Bronchial epithelial cell (primary cell): ENCODE measurements around the gene CEACAM5. TPM values are rescaled to one million over a fixed set of nuclear protein-coding genes. Genes with fewer than 3 reads are reported as not detected.

Source experiments
- DNase-seq: peaks from one replicate; pipeline ENCODE4 v3.0.0-alpha.2; 2010; ENCODE audit warnings: low read depth
- FAIRE-seq: peaks from 2 replicates; lab custom pipeline; 2011; peaks lifted over from hg19 to GRCh38; lab: Jason Lieb, UNC
- H3K27me3 ChIP-seq: 2 replicates; pipeline ENCODE4 v1.5.1; 2011; ENCODE audit warnings: low read length; ENCODE audit not compliant: control insufficient read depth, insufficient read depth
- H3K36me3 ChIP-seq: 2 replicates; pipeline ENCODE4 v1.5.1; 2011; ENCODE audit warnings: low read length; ENCODE audit not compliant: control insufficient read depth, insufficient read depth
- H3K4me3 ChIP-seq: 2 replicates; pipeline ENCODE4 v1.5.1; 2011; ENCODE audit warnings: mild to moderate bottlenecking, low read depth, low read length, control low read depth
- total RNA-seq: library from RNA; depleted of rRNA; stranded (reverse); fragments of >200 nt; gene quantifications from 2 replicates; pipeline ENCODE4 v1.2.1, GENCODE V29; 2014
- TF ChIP-seq, protein P1 (sequence below): IDR thresholded peaks from 2 replicates; pipeline ENCODE4 v1.5.1; 2011; ENCODE audit warnings: mild to moderate bottlenecking, moderate library complexity, low read length, control low read depth, inconsistent platforms; ENCODE audit not compliant: insufficient read depth, severe bottlenecking

Gene CEACAM5
- total RNA-seq, 1 donor from 2014 or later = 11.6 TPM

DNA sequence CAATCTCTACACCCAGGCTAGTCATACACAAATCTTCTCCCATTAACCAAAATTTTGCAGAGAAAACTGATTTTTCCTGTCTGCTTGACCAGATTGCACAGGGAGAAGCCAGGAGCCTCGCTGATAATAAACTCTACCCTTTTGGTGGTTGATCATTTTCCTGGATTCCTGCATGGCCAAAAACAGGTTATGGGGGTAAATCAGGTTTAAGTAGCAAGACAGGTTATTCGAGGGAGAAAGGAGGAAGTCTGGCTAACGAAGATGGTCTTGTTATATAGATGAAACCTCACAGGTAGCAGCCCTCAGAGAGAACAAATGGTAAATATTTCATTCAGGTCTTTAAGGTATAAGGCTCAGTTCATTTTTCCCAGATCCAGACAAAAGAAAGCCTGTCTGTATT is 30.9 kb downstream of the CEACAM5 start:
- Histone ChIP-seq H3K4me3 (no peak overlapping the region), H3K36me3 (no peaks in the 10 kb centered on the region), H3K27me3 (no peaks in the 10 kb centered on the region)
- DNase-seq (no peak), FAIRE-seq (no peak)
- TF ChIP-seq, protein P1, sequence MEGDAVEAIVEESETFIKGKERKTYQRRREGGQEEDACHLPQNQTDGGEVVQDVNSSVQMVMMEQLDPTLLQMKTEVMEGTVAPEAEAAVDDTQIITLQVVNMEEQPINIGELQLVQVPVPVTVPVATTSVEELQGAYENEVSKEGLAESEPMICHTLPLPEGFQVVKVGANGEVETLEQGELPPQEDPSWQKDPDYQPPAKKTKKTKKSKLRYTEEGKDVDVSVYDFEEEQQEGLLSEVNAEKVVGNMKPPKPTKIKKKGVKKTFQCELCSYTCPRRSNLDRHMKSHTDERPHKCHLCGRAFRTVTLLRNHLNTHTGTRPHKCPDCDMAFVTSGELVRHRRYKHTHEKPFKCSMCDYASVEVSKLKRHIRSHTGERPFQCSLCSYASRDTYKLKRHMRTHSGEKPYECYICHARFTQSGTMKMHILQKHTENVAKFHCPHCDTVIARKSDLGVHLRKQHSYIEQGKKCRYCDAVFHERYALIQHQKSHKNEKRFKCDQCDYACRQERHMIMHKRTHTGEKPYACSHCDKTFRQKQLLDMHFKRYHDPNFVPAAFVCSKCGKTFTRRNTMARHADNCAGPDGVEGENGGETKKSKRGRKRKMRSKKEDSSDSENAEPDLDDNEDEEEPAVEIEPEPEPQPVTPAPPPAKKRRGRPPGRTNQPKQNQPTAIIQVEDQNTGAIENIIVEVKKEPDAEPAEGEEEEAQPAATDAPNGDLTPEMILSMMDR = no peak

- FAIRE-seq (peak; percentile 23), DNase-seq (no peak)
- no peaks in the 10 kb centered on the region for H3K36me3 ChIP-seq
- no peaks in the 10 kb centered on the region for H3K27me3 ChIP-seq
- H3K4me3 ChIP-seq = no peak overlapping the region
- TF ChIP-seq, protein P1 = no peak
Observed at GRCh38 chr19:41740415-41741243, 32.2 kb downstream of the CEACAM5 start.

DNA sequence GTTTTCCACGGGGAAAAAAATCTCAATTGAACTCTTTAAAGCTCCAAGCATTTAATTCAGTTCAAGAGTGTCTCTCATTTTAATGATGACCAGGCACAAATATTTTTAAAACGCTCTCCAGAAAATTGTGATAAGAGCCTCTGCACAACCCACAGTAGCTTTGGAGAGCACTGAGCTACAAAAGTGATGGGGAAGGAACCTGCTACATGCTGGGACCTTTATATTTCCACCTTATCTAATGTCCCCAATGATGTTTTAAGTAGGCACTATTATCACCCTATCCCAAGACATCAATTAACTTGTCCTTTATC is 32.8 kb downstream of the CEACAM5 start:
- Histone ChIP-seq H3K36me3 (no peaks in the 10 kb centered on the region), H3K4me3 (no peak overlapping the region), H3K27me3 (no peaks in the 10 kb centered on the region)
- TF ChIP-seq, protein P1 = no peak
- FAIRE-seq (no peak), DNase-seq (no peak)

DNA sequence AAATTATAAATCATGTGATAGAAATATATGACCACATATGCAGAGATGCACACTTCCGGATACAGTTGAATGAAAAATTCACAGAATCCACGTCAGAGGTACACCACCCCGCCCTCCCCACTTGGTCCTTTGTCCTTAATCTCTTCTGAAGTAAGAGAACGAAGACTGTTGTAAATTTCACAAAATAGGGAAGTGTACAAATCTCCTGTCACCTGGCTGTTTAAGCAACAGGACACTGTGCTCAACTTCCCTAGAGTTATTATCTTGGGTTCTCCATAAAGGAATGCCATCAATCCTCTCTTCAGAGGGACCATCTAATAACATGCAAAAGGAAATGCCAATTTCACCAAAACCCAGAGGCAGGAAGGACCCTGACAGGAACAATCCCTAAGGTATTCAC is 36.4 kb downstream of the CEACAM5 start:
- no peak for DNase-seq
- FAIRE-seq = no peak
- Histone ChIP-seq H3K4me3 (no peak overlapping the region), H3K27me3 (peaks cover 9% of the 10 kb centered on the region), H3K36me3 (no peaks in the 10 kb centered on the region)
- TF ChIP-seq, protein P1 = no peak

- FAIRE-seq = no peak
- Histone ChIP-seq H3K4me3 (no peak overlapping the region), H3K36me3 (no peaks in the 10 kb centered on the region), H3K27me3 (peaks cover 9% of the 10 kb centered on the region)
- DNase-seq = no peak
- TF ChIP-seq, protein P1 = no peak
Observed at GRCh38 chr19:41745756-41746155, 37.3 kb downstream of the CEACAM5 start.

GRCh38 chr19:41746593-41747227 is 38.3 kb downstream of the CEACAM5 start:
- Histone ChIP-seq H3K4me3 (no peak overlapping the region), H3K27me3 (peaks cover 9% of the 10 kb centered on the region), H3K36me3 (no peaks in the 10 kb centered on the region)
- FAIRE-seq (peak; percentile 75), DNase-seq (peak; percentile 57)
- TF ChIP-seq, protein P1 = peak; percentile 75
